VCaP (cell line): ENCODE results near the gene GFOD1.
"Not testable (repeated sequence)": the region's sequence is repeated elsewhere in the genome, so short reads cannot be mapped to it uniquely, and the experiment has no call there.

Experiments
- H3K27ac ChIP-seq: fragments of 450-650 bp; 2 replicates; pipeline ENCODE4 v1.5.1; 2017
- CTCF ChIP-seq: fragments of 450-650 bp; conservative IDR thresholded peaks from 2 replicates; pipeline ENCODE4 v1.5.1; 2017; ENCODE audit warnings: mild to moderate bottlenecking, moderate library complexity

The GFOD1 gene

GRCh38 chr6:13461307-13461706 lies 26.1 kb downstream of the GFOD1 start:
- TF ChIP-seq CTCF: no peak
- H3K27ac ChIP-seq: no peak overlapping the region

- H3K27ac ChIP-seq: not testable (repeated sequence)
These were observed 27.1 kb downstream of the GFOD1 start for GRCh38 chr6:13460289-13460688.

- no peak for TF ChIP-seq CTCF
- no peak overlapping the region for H3K27ac ChIP-seq
These were observed 29.8 kb downstream of the GFOD1 start for GRCh38 chr6:13457577-13457976.

GRCh38 chr6:13455552-13455966 lies 31.8 kb downstream of the GFOD1 start:
- TF ChIP-seq CTCF: no peak
- no peak overlapping the region for H3K27ac ChIP-seq

GRCh38 chr6:13454286-13455221 lies 32.8 kb downstream of the GFOD1 start:
- no peak overlapping the region for H3K27ac ChIP-seq
- no peak for TF ChIP-seq CTCF

- H3K27ac ChIP-seq: no peak overlapping the region
- no peak for TF ChIP-seq CTCF
These were observed 33.6 kb downstream of the GFOD1 start for GRCh38 chr6:13453771-13454251.

GRCh38 chr6:13453153-13453552 lies 34.2 kb downstream of the GFOD1 start:
- no peak overlapping the region for H3K27ac ChIP-seq
- no peak for TF ChIP-seq CTCF
